SU-DHL-6 (cell line): Measurements from ENCODE around the gene TADA2A.

Experiments used
- H2AFZ ChIP-seq: fragments of 200-600 bp; sonication (generic); 2 replicates; pipeline ENCODE4 v1.6.1; 2014; ENCODE audit warnings: low read depth, mild to moderate bottlenecking, moderate library complexity, mixed read lengths, antibody characterized with exemption, low read length; ENCODE audit not compliant: severe bottlenecking
- H3F3A ChIP-seq: fragments of 200-600 bp; shearing (Covaris generic); 2 replicates; pipeline ENCODE4 v1.6.0; 2016; ENCODE audit warnings: antibody characterized with exemption, mild to moderate bottlenecking; ENCODE audit not compliant: insufficient read depth
- H3K27ac ChIP-seq: fragments of 200-600 bp; sonication (generic); 2 replicates; pipeline ENCODE4 v1.5.1; 2016; ENCODE audit warnings: low read depth, mild to moderate bottlenecking, low read length, moderate library complexity, mixed read lengths
- H3K27me3 ChIP-seq: fragments of 200-600 bp; sonication (generic), shearing (Covaris generic); 2 replicates; pipeline ENCODE4 v1.6.0; 2014; ENCODE audit warnings: mild to moderate bottlenecking, low read length
- H3K36me3 ChIP-seq: fragments of 200-600 bp; sonication (generic); 2 replicates; pipeline ENCODE4 v1.6.1; 2014; ENCODE audit warnings: mild to moderate bottlenecking, low read length, mixed read lengths
- H3K4me2 ChIP-seq: fragments of 300-600, 200-600 bp; shearing (Covaris generic), sonication (generic); 2 replicates; pipeline ENCODE4 v1.6.0; 2014; ENCODE audit warnings: low read length, low read depth, mild to moderate bottlenecking; ENCODE audit not compliant: poor library complexity, severe bottlenecking
- H3K4me3 ChIP-seq: fragments of 200-600 bp; sonication (generic); 2 replicates; pipeline ENCODE4 v1.5.1; 2014; ENCODE audit warnings: antibody characterized with exemption, low read length, mild to moderate bottlenecking, mixed read lengths; ENCODE audit not compliant: insufficient read depth, poor library complexity, severe bottlenecking
- H3K79me2 ChIP-seq: fragments of 200-600 bp; sonication (generic); 2 replicates; pipeline ENCODE4 v1.6.1; 2014; ENCODE audit warnings: mild to moderate bottlenecking, low read length, moderate library complexity; ENCODE audit not compliant: insufficient read depth
- H3K9ac ChIP-seq: fragments of 200-600 bp; sonication (generic); 2 replicates; pipeline ENCODE4 v1.7.0; 2014; ENCODE audit warnings: mild to moderate bottlenecking, low read length
- H3K9me2 ChIP-seq: fragments of 200-600 bp; sonication (generic); replicated peaks from 2 replicates; pipeline ENCODE4 v1.6.1; 2014; ENCODE audit warnings: low read length; ENCODE audit not compliant: insufficient read depth
- H3K9me3 ChIP-seq: fragments of 200-600 bp; sonication (generic); 2 replicates; pipeline ENCODE4 v1.6.1; 2014; ENCODE audit warnings: low read length, mixed read lengths; ENCODE audit not compliant: insufficient read depth
- H4K20me1 ChIP-seq: fragments of 200-600 bp; sonication (generic); 2 replicates; pipeline ENCODE4 v1.6.1; 2014; ENCODE audit warnings: low read depth, mild to moderate bottlenecking, antibody characterized with exemption, low read length, moderate library complexity, mixed read lengths
- CTCF ChIP-seq: fragments of 200-600 bp; sonication (generic); IDR thresholded peaks from one replicate; pipeline ENCODE4 v1.5.1; 2017; ENCODE audit warnings: antibody characterized with exemption, mild to moderate bottlenecking, low read length, moderate library complexity; ENCODE audit not compliant: insufficient read depth, poor library complexity, severe bottlenecking
- EZH2phosphoT487 ChIP-seq: fragments of 200-600 bp; sonication (generic), shearing (Covaris generic); conservative IDR thresholded peaks from 2 replicates; pipeline ENCODE4 v1.6.1; 2018; ENCODE audit warnings: mild to moderate bottlenecking, antibody characterized with exemption, low read length, moderate library complexity, mixed read lengths

TADA2A gene

GRCh38 chr17:37385474-37385990, 21.2 kb upstream of the TADA2A start:
- TF ChIP-seq EZH2phosphoT487 (no peak), CTCF (no peak)

GRCh38 chr17:37386462-37386861, 20.2 kb upstream of the TADA2A start:
- no peak overlapping the region for H3K27ac ChIP-seq
- H2AFZ ChIP-seq = no peak overlapping the region
- no peaks in the 10 kb centered on the region for H3K79me2 ChIP-seq
- H3K9me2 ChIP-seq = no peaks in the 10 kb centered on the region
- H3K4me2 ChIP-seq = no peak overlapping the region
- H3K4me3 ChIP-seq = no peak overlapping the region
- no peaks in the 10 kb centered on the region for H3K9me3 ChIP-seq
- H3K36me3 ChIP-seq = no peaks in the 10 kb centered on the region
- H3F3A ChIP-seq = no peaks in the 10 kb centered on the region
- H3K9ac ChIP-seq = no peak overlapping the region
- no peaks in the 10 kb centered on the region for H4K20me1 ChIP-seq
- no peaks in the 10 kb centered on the region for H3K27me3 ChIP-seq
- TF ChIP-seq CTCF (no peak), EZH2phosphoT487 (no peak)

More at GRCh38 chr17:37385474-37385990, 21.2 kb upstream of the TADA2A start:
- no peak overlapping the region for H2AFZ ChIP-seq
- no peaks in the 10 kb centered on the region for H3K27me3 ChIP-seq
- H3K27ac ChIP-seq = no peak overlapping the region
- no peak overlapping the region for H3K9ac ChIP-seq
- no peaks in the 10 kb centered on the region for H3K79me2 ChIP-seq
- no peaks in the 10 kb centered on the region for H3K36me3 ChIP-seq
- no peaks in the 10 kb centered on the region for H3F3A ChIP-seq
- H3K4me2 ChIP-seq = no peak overlapping the region
- H4K20me1 ChIP-seq = no peaks in the 10 kb centered on the region
- H3K9me2 ChIP-seq = no peaks in the 10 kb centered on the region
- no peak overlapping the region for H3K4me3 ChIP-seq
- no peaks in the 10 kb centered on the region for H3K9me3 ChIP-seq

- Histone ChIP-seq H3K27me3 (no peaks in the 10 kb centered on the region), H3K9ac (no peak overlapping the region), H3K79me2 (no peaks in the 10 kb centered on the region), H3K9me3 (no peaks in the 10 kb centered on the region), H3K9me2 (no peaks in the 10 kb centered on the region), H3K27ac (no peak overlapping the region), H2AFZ (no peak overlapping the region), H3K36me3 (no peaks in the 10 kb centered on the region), H4K20me1 (no peaks in the 10 kb centered on the region), H3F3A (no peaks in the 10 kb centered on the region), H3K4me2 (no peak overlapping the region), H3K4me3 (no peak overlapping the region)
- TF ChIP-seq CTCF (no peak), EZH2phosphoT487 (no peak)
Observed at GRCh38 chr17:37388266-37388665, 18.4 kb upstream of the TADA2A start.

- no peak for TF ChIP-seq EZH2phosphoT487
- no peak for TF ChIP-seq CTCF
- Histone ChIP-seq H2AFZ (no peak overlapping the region), H4K20me1 (no peaks in the 10 kb centered on the region), H3K36me3 (no peaks in the 10 kb centered on the region), H3K9me2 (no peaks in the 10 kb centered on the region), H3K9me3 (no peaks in the 10 kb centered on the region), H3K9ac (no peak overlapping the region), H3K79me2 (no peaks in the 10 kb centered on the region), H3K27me3 (no peaks in the 10 kb centered on the region), H3K4me2 (no peak overlapping the region), H3F3A (no peaks in the 10 kb centered on the region), H3K4me3 (no peak overlapping the region), H3K27ac (no peak overlapping the region)
Observed at GRCh38 chr17:37389160-37389559, 17.5 kb upstream of the TADA2A start.
